GM12878 (cell line): ENCODE results near the gene GSAP. TPM values are rescaled to one million over a fixed set of nuclear protein-coding genes. Genes with fewer than 3 reads are reported as not detected.

Source experiments
- ATAC-seq: fragments of 200-7000 bp; cut with Tn5 transposase; 3 replicates; pipeline ENCODE4 v1.9.1; 2020; ENCODE audit warnings: mild to moderate bottlenecking, moderate library complexity
- BruUV-seq: library from RNA; stranded (reverse); fragments of 400-500 nt; replicated peaks from 2 replicates; lab custom pipeline; 2021; lab: Mats Ljungman, UMichigan
- CTCF ChIA-PET: fragments of 300-600 bp; sonication (Branson Sonifier 250); formaldehyde crosslinking; extraction: SDS; loops from one replicate; lab custom pipeline; 2021; ENCODE audit warnings: inconsistent platforms; lab: Yijun Ruan, JAX
- POLR2A ChIA-PET: fragments of 350-600 bp; formaldehyde crosslinking; extraction: SDS; loops from one replicate; lab custom pipeline; 2021; ENCODE audit warnings: inconsistent platforms; lab: Charles Lee
- RAD21 ChIA-PET: fragments of 300-600 bp; sonication (Branson Sonifier 250); formaldehyde crosslinking; loops from one replicate; lab custom pipeline; 2023; ENCODE audit warnings: antibody characterized with exemption; ENCODE audit not compliant: unreplicated experiment; lab: Charles Lee
- SMC1A ChIA-PET: fragments of 300-600 bp; sonication (Branson Sonifier 250); formaldehyde crosslinking; loops from one replicate; lab custom pipeline; 2023; ENCODE audit not compliant: unreplicated experiment, uncharacterized antibody; lab: Charles Lee
- DNase-seq: peaks from one replicate; pipeline ENCODE4 v3.0.0-alpha.2; 2011; ENCODE audit warnings: low read depth, low spot score
- FAIRE-seq: peaks from 3 replicates; lab custom pipeline; 2011; peaks lifted over from hg19 to GRCh38; lab: Jason Lieb, UNC
- H2AFZ ChIP-seq: 2 replicates; pipeline ENCODE4 v1.6.0; 2011; ENCODE audit warnings: low read depth, low read length, control low read depth; ENCODE audit not compliant: control insufficient read depth
- H3K27ac ChIP-seq: 2 replicates; pipeline ENCODE4 v1.5.1; 2011; ENCODE audit warnings: control low read depth; ENCODE audit not compliant: control insufficient read depth, insufficient read depth
- H3K27me3 ChIP-seq, 2 experiments: replicated peaks in 1 of 2; 2 replicates each; pipeline versions ENCODE4 v1.6.0 to v1.6.1; 2011; ENCODE audit warnings: low read length in 1 of 2; ENCODE audit not compliant: control insufficient read depth in 2 of 2, insufficient read depth in 2 of 2
- H3K36me3 ChIP-seq, 2 experiments: 2 replicates each; pipeline ENCODE4 v1.5.1; 2011; ENCODE audit warnings: low read length in 1 of 2; ENCODE audit not compliant: control insufficient read depth in 2 of 2, insufficient read depth in 2 of 2
- H3K4me1 ChIP-seq: 2 replicates; pipeline ENCODE4 v1.6.1; 2011; ENCODE audit warnings: mild to moderate bottlenecking, low read length, moderate library complexity, mixed read lengths; ENCODE audit not compliant: control insufficient read depth, insufficient read depth
- H3K4me2 ChIP-seq: 2 replicates; pipeline ENCODE4 v1.6.0; 2011; ENCODE audit warnings: control low read depth; ENCODE audit not compliant: control insufficient read depth, insufficient read depth
- H3K4me3 ChIP-seq: fragments of 200-600 bp; sonication (generic); 2 replicates; pipeline ENCODE4 v1.5.1; 2016
- H3K79me2 ChIP-seq: 2 replicates; pipeline ENCODE4 v1.6.0; 2011; ENCODE audit warnings: low read length; ENCODE audit not compliant: control insufficient read depth, insufficient read depth
- H3K9ac ChIP-seq: 2 replicates; pipeline ENCODE4 v1.8.0; 2011; ENCODE audit warnings: low read length, control low read depth, mixed read lengths; ENCODE audit not compliant: control insufficient read depth, insufficient read depth
- H3K9me3 ChIP-seq: replicated peaks from 3 replicates; pipeline ENCODE4 v1.5.1; 2011; ENCODE audit warnings: mild to moderate bottlenecking, low read length; ENCODE audit not compliant: control insufficient read depth, insufficient read depth
- H4K20me1 ChIP-seq: 2 replicates; pipeline ENCODE4 v1.6.0; 2011; ENCODE audit not compliant: control insufficient read depth, insufficient read depth
- RAD21 ChIP-seq: IDR thresholded peaks from 2 replicates; pipeline ENCODE4 v1.6.1; 2011; ENCODE audit warnings: mild to moderate bottlenecking, low read depth, low read length, moderate library complexity; ENCODE audit not compliant: insufficient read depth
- WGBS: methylation state at CpG from one replicate; pipeline ENCODE4 v1.1.6; 2016; ENCODE audit warnings: low lambda C conversion rate; ENCODE audit not compliant: insufficient replicate concordance, insufficient coverage; ENCODE audit errors: missing lambda C conversion rate; 5-methylcytosine and 5-hydroxymethylcytosine counted together
- in situ Hi-C: fragments of 300-500 bp; cut with MboI; formaldehyde crosslinking; loops from 9 replicates; pipeline ENCODE4 v1.14.3; 2018; ENCODE audit warnings: mixed read lengths
- intact Hi-C: fragments of 100-400 bp; cut with micrococcal nuclease; formaldehyde crosslinking; loops from one replicate; pipeline ENCODE4 v1.14.2; 2022; ENCODE audit not compliant: unreplicated experiment
- polyA plus RNA-seq, 11 experiments: library from polyadenylated mRNA; depleted of rRNA in 4 of 11; unstranded in 6 of 11; stranded (reverse) in 5 of 11; fragments of >200 nt; fragmentation: Nextera tagmentation in 4 of 11; fragmentation: Illumina TruSeq in 1 of 11; extraction: Ambion mirVana in 4 of 11; extraction: Trizol in 1 of 11; gene quantifications; 1 replicate in 1 of 11; 2 replicates in 10 of 11; pipeline versions ENCODE4 v1.2.1 to v1.2.3, GENCODE V29; 2011 to 2016; ENCODE audit warnings: inconsistent platforms in 2 of 11, missing spikeins in 2 of 11, low read depth in 1 of 11
- total RNA-seq, 4 experiments: library from RNA; depleted of rRNA in 3 of 4; stranded (reverse); fragments of >200 nt in 3 of 4; fragmentation: Illumina TruSeq in 1 of 4; extraction: Trizol in 1 of 4; gene quantifications; 2 replicates each; pipeline versions ENCODE4 v1.2.1 to v1.2.3, GENCODE V29; 2013 to 2021
- TF ChIP-seq, protein P1 (sequence below): IDR thresholded peaks from 2 replicates; pipeline ENCODE4 v1.6.1; 2011; ENCODE audit warnings: mild to moderate bottlenecking, low read depth, low read length, moderate library complexity; ENCODE audit not compliant: insufficient replicate concordance
- TF ChIP-seq, protein P2 (sequence below), 3 experiments: IDR thresholded peaks in 2 of 3; conservative IDR thresholded peaks in 1 of 3; 2 replicates each; pipeline ENCODE4 v1.5.1; 2011; ENCODE audit warnings: low read depth in 3 of 3, low read length in 3 of 3, mild to moderate bottlenecking in 3 of 3, control low read depth in 2 of 3, moderate library complexity in 2 of 3, inconsistent platforms in 1 of 3, mixed read lengths in 1 of 3; ENCODE audit not compliant: control insufficient read depth in 2 of 3, insufficient read depth in 1 of 3; ENCODE audit errors: extremely low read depth in 1 of 3

Gene GSAP
- total and polyA plus RNA-seq, 10 of the 15 experiments (the other 5 are each of a cell fraction or from before 2014, with no cell fraction given) = 6.6 to 38.1 (median 21.8) TPM

DNA sequence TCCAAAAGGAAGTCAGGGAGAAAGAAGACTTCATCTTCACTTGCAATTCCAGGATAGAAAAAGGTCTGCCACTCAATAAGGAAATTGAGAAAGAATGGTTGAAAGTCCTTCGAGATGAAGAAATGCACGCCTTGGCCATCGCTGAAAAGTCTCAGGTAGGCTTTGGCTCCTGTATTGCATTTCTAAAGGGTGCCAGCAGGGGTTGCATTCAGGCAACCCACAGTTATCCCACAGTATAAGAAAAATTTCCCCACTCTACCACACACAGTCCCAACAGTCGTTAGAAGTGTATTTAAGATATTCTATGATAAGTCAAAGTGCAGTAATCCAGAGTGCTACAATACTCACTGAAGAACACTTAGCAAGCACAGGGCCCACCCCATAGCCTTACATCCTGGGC is 123.1 kb downstream of the GSAP start:
- Histone ChIP-seq H3K4me2 (no peak overlapping the region), H3K9me3 (no peaks in the 10 kb centered on the region; the same call in 1 of the 3 replicates), H3K27me3 (no peaks in the 10 kb centered on the region), H3K4me1 (no peaks in the 10 kb centered on the region), H3K9ac (no peak overlapping the region), H3K36me3 (no peaks in the 10 kb centered on the region; a peak in 1 of 4 replicates), H3K79me2 (no peaks in the 10 kb centered on the region), H3K27ac (no peak overlapping the region), H3K4me3 (no peak overlapping the region), H4K20me1 (no peaks in the 10 kb centered on the region), H2AFZ (no peak overlapping the region)
- CTCF ChIA-PET = no interaction called here
- WGBS = 76% methylated on average over 4 of the region's 4 CpGs
- POLR2A ChIA-PET = no interaction called here
- DNase-seq = no peak
- peak; percentile 48 for ATAC-seq
- RAD21 ChIA-PET = interaction anchor here (1.0 kb wide), 1 partner anchor 39 kb away, joined by 3 read pairs; no protein-coding TSS in a partner anchor
- no TSS peak for BruUV-seq
- intact Hi-C loops = no loop called here
- FAIRE-seq = no peak
- in situ Hi-C loops = no loop called here
- TF ChIP-seq, protein P1, sequence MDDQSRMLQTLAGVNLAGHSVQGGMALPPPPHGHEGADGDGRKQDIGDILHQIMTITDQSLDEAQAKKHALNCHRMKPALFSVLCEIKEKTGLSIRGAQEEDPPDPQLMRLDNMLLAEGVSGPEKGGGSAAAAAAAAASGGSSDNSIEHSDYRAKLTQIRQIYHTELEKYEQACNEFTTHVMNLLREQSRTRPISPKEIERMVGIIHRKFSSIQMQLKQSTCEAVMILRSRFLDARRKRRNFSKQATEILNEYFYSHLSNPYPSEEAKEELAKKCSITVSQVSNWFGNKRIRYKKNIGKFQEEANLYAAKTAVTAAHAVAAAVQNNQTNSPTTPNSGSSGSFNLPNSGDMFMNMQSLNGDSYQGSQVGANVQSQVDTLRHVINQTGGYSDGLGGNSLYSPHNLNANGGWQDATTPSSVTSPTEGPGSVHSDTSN = no peak
- TF ChIP-seq, protein P2, sequence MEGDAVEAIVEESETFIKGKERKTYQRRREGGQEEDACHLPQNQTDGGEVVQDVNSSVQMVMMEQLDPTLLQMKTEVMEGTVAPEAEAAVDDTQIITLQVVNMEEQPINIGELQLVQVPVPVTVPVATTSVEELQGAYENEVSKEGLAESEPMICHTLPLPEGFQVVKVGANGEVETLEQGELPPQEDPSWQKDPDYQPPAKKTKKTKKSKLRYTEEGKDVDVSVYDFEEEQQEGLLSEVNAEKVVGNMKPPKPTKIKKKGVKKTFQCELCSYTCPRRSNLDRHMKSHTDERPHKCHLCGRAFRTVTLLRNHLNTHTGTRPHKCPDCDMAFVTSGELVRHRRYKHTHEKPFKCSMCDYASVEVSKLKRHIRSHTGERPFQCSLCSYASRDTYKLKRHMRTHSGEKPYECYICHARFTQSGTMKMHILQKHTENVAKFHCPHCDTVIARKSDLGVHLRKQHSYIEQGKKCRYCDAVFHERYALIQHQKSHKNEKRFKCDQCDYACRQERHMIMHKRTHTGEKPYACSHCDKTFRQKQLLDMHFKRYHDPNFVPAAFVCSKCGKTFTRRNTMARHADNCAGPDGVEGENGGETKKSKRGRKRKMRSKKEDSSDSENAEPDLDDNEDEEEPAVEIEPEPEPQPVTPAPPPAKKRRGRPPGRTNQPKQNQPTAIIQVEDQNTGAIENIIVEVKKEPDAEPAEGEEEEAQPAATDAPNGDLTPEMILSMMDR (IDR thresholded peaks at IDR 0.05 in 2 of 3, conservative IDR thresholded peaks at IDR 0.05 in 1 of 3; ENCODE audit: control insufficient read depth in 2 of 3, extremely low read depth in 1 of 3, insufficient read depth in 1 of 3, low read depth in 3 of 3, low read length in 3 of 3) = peak; percentile 21 to 28 (median 25); a peak in 4 of 6 replicates
- peak; percentile 12; the same call in 1 of the 2 replicates for TF ChIP-seq RAD21
- SMC1A ChIA-PET = no interaction called here
